ENCODE measurements around the gene LTBP2. TPM values are rescaled to one million over a fixed set of nuclear protein-coding genes. Genes with fewer than 3 reads are reported as not detected.

Gene LTBP2
- total RNA-seq, 1 experiment from 2014 or later = 30.0 TPM

GRCh38 chr14:74519316-74520074, 92.5 kb downstream of the LTBP2 start:
- DNase-seq (ENCODE audit: low spot score) = no peak
- in situ Hi-C loops (cut with HindIII; ENCODE audit: low sequenced_read_pairs) = no loop called here

DNA sequence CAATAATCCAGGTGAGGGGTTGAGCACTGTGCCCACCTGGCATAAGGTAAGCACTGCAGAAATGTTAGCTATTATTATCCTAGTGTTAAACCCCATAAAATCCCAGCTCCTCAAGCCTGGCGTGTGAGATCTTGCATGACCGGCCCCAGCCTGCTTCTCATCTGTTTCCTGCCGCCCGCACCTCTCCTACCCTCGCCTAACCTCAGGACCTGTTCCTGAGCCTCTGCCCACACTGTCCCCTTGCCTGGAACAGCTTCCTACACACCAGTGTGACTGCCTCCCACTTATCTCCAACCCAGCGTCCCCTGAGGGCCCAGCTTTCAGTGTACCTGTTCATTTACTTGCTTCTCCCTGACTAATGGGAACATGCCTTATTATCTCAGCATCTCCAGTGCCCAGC, 93.8 kb downstream of the LTBP2 start:
- in situ Hi-C loops (cut with HindIII; ENCODE audit: low sequenced_read_pairs) = no loop called here
- DNase-seq (ENCODE audit: low spot score) = no peak

DNA sequence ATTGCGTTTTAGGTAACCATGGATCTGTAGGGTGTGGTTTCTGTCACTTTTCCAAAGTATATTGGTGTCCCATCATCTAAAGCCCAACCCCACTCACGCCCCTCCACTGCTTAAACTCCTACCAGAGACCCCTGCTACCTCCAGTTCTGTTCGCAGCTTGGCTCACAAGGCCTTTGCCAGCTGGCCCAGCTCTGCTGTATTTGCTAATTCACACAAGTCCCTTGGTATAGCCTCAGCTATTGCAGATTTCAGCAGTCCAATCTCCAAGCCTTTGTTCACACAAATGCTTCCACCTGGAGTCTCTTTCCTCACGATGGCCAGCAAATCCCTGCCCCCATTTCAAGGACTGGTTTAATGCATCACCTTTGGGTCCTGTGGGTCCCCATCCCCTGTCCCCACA, 94.3 kb downstream of the LTBP2 start:
- DNase-seq (ENCODE audit: low spot score) = no peak
- in situ Hi-C loops (cut with HindIII; ENCODE audit: low sequenced_read_pairs) = no loop called here

DNA sequence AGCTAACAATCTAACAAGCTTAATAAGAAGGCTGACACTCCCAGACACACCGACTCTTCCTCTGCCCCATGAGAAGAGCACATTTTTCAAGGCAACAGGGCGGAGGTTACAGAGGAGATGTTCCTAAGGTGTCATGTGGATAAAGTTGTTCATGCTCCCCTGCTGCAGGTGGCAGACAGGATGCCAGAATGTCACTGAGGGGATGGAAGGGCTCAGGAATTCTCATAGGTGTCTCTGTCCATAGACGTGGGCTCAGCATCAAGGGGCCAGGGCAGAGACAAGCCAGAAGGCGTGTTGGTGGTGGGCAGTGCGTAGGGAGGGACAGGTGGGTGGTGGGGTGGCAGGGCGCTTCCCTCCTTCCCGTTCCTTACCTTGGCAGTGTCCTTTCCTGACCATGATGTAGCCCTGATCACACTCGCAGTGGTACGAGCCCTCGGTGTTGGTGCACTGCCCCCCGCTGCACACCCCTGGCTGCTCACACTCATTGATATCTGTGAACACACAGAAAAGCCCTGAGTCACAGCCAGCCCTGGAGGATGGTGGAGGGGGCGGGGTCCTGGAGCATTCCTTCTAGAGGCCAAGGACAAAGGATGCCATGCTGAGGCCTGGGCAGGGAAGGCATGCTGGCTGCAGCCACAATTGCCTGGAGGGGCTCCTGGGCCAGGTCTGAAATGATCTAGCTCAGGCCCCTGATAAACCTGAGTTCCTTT, 95.4 kb downstream of the LTBP2 start:
- in situ Hi-C loops (cut with HindIII; ENCODE audit: low sequenced_read_pairs) = no loop called here
- no peak for DNase-seq (ENCODE audit: low spot score)

DNA sequence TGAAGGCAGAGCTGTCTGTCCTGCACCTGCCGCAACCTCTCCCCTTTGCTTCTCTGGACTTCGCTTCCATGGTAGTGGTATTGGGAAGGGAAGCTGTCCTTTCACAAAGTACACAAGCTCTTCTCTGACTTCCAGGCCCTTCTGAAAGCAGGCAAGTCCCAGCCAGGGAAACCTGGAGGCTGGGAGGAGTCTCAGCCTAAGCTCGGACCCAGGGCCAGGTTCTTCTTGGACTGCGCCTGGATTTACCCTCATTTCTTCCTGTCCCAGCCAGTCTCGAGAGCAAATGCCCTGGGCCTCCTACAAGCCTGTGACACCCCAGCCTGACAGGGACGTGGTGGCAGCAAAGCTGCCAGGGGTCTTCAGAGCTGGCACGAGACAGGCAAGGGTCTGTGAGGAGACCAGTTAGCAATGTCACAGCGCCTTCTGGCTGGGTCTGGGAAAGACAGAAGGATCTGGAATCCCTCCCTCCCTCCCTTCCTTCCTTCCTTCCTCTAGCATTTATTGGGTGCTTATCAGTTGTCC, 96.1 kb downstream of the LTBP2 start:
- no peak for DNase-seq (ENCODE audit: low spot score)
- in situ Hi-C loops (cut with HindIII; ENCODE audit: low sequenced_read_pairs) = no loop called here

GRCh38 chr14:74514471-74514941, 97.5 kb downstream of the LTBP2 start:
- DNase-seq (ENCODE audit: low spot score) = no peak

GRCh38 chr14:74511966-74512830, 99.8 kb downstream of the LTBP2 start:
- in situ Hi-C loops (cut with HindIII; ENCODE audit: low sequenced_read_pairs) = no loop called here
- DNase-seq (ENCODE audit: low spot score) = no peak

More at GRCh38 chr14:74514471-74514941, 97.5 kb downstream of the LTBP2 start:
- in situ Hi-C loops (cut with HindIII; ENCODE audit: low sequenced_read_pairs) = no loop called here

GRCh38 chr14:74510959-74511409, 101.1 kb downstream of the LTBP2 start:
- DNase-seq (ENCODE audit: low spot score) = no peak

DNA sequence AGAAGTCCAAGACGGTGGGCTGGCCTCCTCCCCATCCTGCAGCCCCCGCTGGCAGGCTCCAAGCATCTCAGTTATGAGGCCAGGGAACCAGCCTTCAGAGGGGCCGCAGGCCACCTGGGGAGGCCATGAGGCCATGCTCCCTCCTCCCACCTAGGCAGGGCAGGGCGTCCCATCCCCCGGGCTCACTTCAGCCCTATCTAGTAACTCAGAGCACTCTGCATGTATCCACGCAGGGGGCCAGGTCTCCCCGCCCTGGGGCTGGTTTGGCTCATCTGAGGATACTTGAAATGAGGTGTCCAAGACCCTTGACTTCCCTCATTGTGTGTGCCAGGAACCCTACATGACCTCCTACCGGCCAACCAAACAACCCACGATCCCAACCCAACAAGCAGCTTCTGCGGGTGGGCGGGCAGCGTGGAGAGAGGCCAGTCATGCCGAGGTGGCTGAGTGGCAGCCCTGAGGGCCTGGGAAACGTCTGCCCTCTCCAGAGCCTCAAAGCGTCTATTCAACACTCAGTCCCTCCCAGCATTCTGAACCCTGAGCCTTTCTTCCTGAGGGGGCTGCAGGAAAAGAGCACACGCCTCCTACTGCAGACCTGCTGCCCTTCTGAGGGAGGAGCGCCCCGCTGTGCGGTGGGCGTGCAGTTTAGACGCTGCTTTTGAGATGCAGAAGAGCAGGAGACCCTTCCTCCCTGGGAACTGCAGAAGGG, 101.7 kb downstream of the LTBP2 start:
- DNase-seq (ENCODE audit: low spot score) = no peak
- in situ Hi-C loops (cut with HindIII; ENCODE audit: low sequenced_read_pairs) = no loop called here

More at GRCh38 chr14:74510959-74511409, 101.1 kb downstream of the LTBP2 start:
- in situ Hi-C loops (cut with HindIII; ENCODE audit: low sequenced_read_pairs) = no loop called here

DNA sequence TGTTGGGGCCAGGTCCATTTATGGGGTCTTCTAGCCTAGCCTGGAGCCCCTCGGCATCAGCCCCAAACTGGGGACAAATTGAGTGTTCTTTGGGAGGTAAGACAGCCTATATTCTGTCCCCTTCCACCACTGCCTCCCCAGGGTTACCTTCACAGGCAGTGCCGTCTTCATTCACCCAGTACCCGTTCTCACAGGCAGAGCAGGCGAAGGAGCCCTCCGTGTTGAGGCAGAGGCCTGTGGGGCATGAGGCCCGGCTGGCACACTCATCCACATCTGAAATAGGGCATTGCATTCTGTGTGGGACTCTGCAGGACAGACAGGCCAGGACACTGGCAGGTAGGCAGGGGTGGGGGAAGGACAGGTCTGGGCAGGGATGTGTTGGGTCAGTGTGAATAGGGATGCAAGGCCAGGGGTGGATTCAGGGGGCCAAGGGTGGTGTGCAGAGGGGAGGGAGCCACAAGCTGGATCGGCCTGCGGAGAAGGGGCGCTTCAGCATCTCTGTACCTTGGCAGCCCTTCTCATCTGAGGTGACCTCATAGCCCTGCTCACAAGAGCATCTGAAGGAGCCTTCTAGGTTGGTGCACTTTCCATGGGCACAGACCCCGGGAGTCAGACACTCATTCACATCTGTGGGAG, 102.3 kb downstream of the LTBP2 start:
- in situ Hi-C loops (cut with HindIII; ENCODE audit: low sequenced_read_pairs) = no loop called here
- DNase-seq (ENCODE audit: low spot score) = no peak

DNA sequence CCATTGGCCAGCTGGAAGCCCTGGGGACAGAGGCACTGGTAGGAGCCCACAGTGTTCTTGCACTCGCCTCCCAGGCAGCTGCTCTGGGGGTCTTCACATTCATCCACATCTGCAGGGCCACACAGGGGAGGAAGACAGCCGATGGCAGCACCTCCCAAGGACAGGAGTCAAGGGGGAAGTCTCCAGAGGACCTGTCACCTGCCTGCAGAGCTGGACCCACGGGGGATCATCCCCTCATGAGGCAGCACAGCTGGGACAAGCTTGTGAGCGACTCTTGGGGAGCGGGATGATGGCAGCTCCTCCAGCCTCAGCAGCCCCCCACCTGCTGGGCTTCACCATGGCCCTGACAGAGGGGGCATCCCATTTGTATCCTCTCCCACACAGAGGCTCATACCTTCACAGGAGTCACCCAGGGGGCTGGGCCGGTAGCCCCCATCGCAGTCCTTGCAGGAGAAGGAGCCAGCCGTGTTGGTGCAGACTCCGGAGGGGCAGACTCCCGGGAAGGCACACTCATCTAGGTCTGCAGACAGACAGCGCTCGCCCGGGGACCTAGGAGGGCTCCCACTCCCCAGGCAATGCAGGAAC, 103.1 kb downstream of the LTBP2 start:
- no peak for DNase-seq (ENCODE audit: low spot score)
- in situ Hi-C loops (cut with HindIII; ENCODE audit: low sequenced_read_pairs) = no loop called here

DNA sequence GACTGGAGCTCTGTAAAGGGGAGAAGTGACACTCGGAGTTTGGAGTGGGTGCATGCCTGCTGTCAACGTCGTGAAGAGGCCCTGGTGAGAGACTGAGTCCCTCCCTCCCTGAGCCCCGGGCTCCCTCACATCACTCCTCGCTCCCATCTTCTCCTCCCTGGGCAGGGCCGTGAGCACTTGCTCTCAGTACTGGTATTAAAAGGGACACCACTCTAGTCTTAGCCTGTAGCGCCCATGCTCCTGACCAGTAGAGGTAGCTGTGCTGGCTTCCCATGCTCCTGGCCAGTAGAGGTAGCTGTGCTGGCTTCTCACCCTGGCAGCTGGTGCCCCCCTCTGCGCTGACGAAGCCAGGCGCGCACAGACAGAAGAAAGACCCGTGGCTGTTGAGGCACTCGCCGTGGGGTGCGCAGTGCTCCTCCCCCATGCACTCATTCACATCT, 103.7 kb downstream of the LTBP2 start:
- in situ Hi-C loops (cut with HindIII; ENCODE audit: low sequenced_read_pairs) = no loop called here
- DNase-seq (ENCODE audit: low spot score) = no peak

GRCh38 chr14:74507840-74508239, 104.2 kb downstream of the LTBP2 start:
- in situ Hi-C loops (cut with HindIII; ENCODE audit: low sequenced_read_pairs) = no loop called here
- DNase-seq (ENCODE audit: low spot score) = no peak

- peak; percentile 57 for DNase-seq (ENCODE audit: low spot score)
- in situ Hi-C loops (cut with HindIII; ENCODE audit: low sequenced_read_pairs) = no loop called here
These were observed 105.0 kb downstream of the LTBP2 start for GRCh38 chr14:74507085-74507484.

DNA sequence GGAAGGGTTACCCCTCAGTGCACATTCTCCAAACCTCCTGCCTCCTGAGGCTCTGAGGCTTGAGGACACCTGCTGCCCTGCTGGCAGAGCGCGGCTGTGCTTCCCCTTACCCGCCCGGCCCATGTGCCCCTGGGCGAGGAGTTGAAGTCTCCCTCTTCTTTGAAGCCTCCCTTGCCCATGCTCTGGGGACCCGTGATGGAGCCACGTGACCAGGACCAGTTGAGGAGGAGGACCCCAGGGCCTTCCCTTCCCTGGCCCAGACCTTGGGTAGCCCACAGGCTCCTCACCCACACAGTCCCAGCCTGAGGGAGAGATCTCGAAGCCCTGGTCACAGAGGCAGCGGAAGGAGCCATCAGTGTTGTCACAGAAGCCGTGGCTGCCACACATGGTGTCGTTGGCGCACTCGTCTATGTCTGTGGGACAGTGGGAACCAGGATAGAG, 105.6 kb downstream of the LTBP2 start:
- no peak for DNase-seq (ENCODE audit: low spot score)
- in situ Hi-C loops (cut with HindIII; ENCODE audit: low sequenced_read_pairs) = no loop called here

DNA sequence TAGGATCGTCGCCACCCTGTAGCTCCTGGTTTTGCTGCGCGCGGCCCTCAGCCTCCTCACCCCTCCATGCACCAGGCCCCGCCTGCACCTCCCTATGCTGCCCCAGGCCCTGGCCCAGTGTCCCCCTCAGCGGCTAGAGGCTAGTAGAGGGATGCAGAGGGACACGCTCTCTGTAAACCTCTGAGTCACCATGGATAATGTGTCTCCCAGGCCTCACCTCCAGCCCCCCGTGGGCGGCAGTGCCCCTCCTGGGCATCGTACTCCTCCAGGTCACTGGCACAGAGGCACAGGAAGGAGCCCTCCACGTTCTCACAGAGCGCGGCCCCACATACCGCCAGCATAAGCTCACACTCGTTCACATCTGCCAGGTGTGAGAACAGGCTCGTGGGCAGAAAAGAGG, 106.2 kb downstream of the LTBP2 start:
- DNase-seq (ENCODE audit: low spot score) = no peak
- in situ Hi-C loops (cut with HindIII; ENCODE audit: low sequenced_read_pairs) = no loop called here

DNA sequence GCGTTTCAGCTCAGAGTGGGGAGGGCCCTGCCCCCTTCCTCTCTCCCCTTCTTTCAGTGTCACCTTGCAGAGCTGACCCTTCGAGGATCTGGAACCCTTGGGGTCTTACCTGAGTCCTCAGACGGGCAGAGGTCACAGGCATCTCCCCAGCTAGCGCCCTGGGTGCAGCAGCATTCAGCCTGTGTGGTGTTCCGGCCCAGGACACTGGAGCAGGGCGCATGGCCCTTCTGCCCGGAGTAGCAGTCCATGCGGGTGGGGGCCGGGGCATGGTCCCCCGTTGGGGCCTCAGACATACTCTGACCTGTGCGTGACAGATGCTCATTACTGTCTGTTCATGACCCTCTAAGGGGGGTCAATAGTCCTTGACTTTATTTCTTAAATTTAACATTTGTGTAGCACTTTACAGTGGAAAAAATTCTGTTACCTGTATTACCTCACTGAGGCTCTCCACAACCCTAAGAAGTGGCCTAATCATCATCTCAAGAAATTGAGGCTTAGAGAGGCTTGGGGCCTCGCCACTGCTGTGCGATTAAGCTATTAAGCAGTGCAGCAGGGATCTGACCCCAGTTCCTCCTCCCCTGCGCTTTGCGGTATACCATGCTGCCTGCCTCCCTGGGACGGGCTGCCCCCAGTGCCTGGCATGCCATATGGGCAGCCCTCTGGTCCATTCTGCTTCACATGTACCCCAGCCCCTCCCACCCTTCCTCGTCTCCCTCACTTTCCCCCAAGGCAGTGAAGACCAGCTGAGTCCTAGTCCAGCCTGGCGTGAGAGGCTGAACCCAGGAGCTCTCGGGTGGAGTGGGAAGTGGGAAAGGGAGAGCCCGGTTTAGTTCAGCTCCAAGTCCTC, 106.9 kb downstream of the LTBP2 start:
- in situ Hi-C loops (cut with HindIII; ENCODE audit: low sequenced_read_pairs) = no loop called here

More for the DNA sequence above, 106.9 kb downstream of the LTBP2 start:
- DNase-seq (ENCODE audit: low spot score) = no peak

All from G401 (cell line).